Measurements from ENCODE around the gene AUTS2. TPM values are rescaled to one million over a fixed set of nuclear protein-coding genes. Genes with fewer than 3 reads are reported as not detected.

The AUTS2 gene
- total and polyA plus RNA-seq, 10 of the 15 experiments (the other 5 are each of a cell fraction or from before 2014, with no cell fraction given), result 6.4 to 55.6 (median 21.6) TPM

- peak; percentile 47; the same call in 1 of the 2 replicates for TF ChIP-seq ZNF687 (IDR thresholded peaks at IDR 0.05)
- no peak for TF ChIP-seq FOXM1 (IDR thresholded peaks at IDR 0.05; ENCODE audit: low read depth, low read length)
- TF ChIP-seq MTA2 (IDR thresholded peaks at IDR 0.05; ENCODE audit: low read depth), result peak; percentile 98
- no peak for TF ChIP-seq GATAD2B (conservative IDR thresholded peaks at IDR 0.05; ENCODE audit: low read depth)
- TF ChIP-seq EGR1 (IDR thresholded peaks at IDR 0.05; ENCODE audit: borderline replicate concordance in 1 of 2, low read depth in 2 of 2, low read length in 2 of 2), result no peak
- no peak for TF ChIP-seq GABPA (IDR thresholded peaks at IDR 0.05; ENCODE audit: low read depth)
- TF ChIP-seq TCF3 (IDR thresholded peaks at IDR 0.05; ENCODE audit: borderline replicate concordance, insufficient read depth, low read depth, low read length), result no peak
- TF ChIP-seq DPF2 (IDR thresholded peaks at IDR 0.05), result no peak
- no peak for TF ChIP-seq POLR2A (IDR thresholded peaks at IDR 0.05; ENCODE audit: low read depth, low read length)
- no peak for TF ChIP-seq CUX1 (IDR thresholded peaks at IDR 0.05; ENCODE audit: insufficient replicate concordance, low read depth, low read length)
- 0 out of 2 replicates have a peak, but pooled peaks have one; percentile 21 for TF ChIP-seq RUNX3 (IDR thresholded peaks at IDR 0.05; ENCODE audit: low read length)
- no peak for TF ChIP-seq BRCA1 (IDR thresholded peaks at IDR 0.05; ENCODE audit: low read depth, low read length)
- no peak for TF ChIP-seq NFXL1 (IDR thresholded peaks at IDR 0.05; ENCODE audit: borderline replicate concordance)
- TF ChIP-seq NFIC (IDR thresholded peaks at IDR 0.05; ENCODE audit: low read depth, low read length), result no peak
- no peak for TF ChIP-seq STAT1 (conservative IDR thresholded peaks at IDR 0.05)
- no peak for TF ChIP-seq ZNF622 (IDR thresholded peaks at IDR 0.05)
- no peak for TF ChIP-seq RAD51 (IDR thresholded peaks at IDR 0.05)
- no peak for TF ChIP-seq SPI1 (IDR thresholded peaks at IDR 0.05; ENCODE audit: borderline replicate concordance, insufficient read depth, low read depth, low read length)
- TF ChIP-seq RBBP5 (conservative IDR thresholded peaks at IDR 0.05), result no peak
- no peak for TF ChIP-seq MAX (IDR thresholded peaks at IDR 0.05; ENCODE audit: low read depth, low read length)
- no peak for TF ChIP-seq MXI1 (IDR thresholded peaks at IDR 0.05; ENCODE audit: low read depth, low read length)
- no peak for TF ChIP-seq POLR2AphosphoS5 (IDR thresholded peaks at IDR 0.05; ENCODE audit: low read length)
- TF ChIP-seq ZNF217 (IDR thresholded peaks at IDR 0.05), result no peak
These were observed 56.8 kb downstream of the AUTS2 start (continued) for GRCh38 chr7:69654849-69655707.

Data from GM12878 (cell line).